HEK293 (cell line): Measurements from ENCODE around the gene ADCY10.

ENCODE experiments used
- CTCF ChIA-PET: fragments of 350-600 bp; formaldehyde crosslinking; extraction: SDS; loops from one replicate; lab custom pipeline; 2021; ENCODE audit warnings: antibody characterized with exemption; lab: Yijun Ruan, JAX
- POLR2A ChIA-PET: fragments of 300-600 bp; formaldehyde crosslinking; extraction: SDS; loops from one replicate; lab custom pipeline; 2020; ENCODE audit warnings: antibody characterized with exemption, inconsistent platforms; lab: Yijun Ruan, JAX
- H3K27ac ChIP-seq: fragments of 200-500 bp; sonication (Bioruptor generic); 2 replicates; pipeline ENCODE4 v1.5.1; 2014; ENCODE audit warnings: low read depth, low read length, control low read depth, inconsistent platforms; ENCODE audit errors: extremely low read depth
- H3K36me3 ChIP-seq, 2 experiments: fragments of 200-500 bp in 1 of 2; sonication (Bioruptor generic) in 1 of 2; 1 replicate in 1 of 2; 2 replicates in 1 of 2; pipeline ENCODE4 v1.5.1; 2014 to 2017; ENCODE audit warnings: inconsistent platforms in 2 of 2, low read length in 2 of 2; ENCODE audit not compliant: control insufficient read depth in 2 of 2, insufficient read depth in 1 of 2
- H3K4me1 ChIP-seq: fragments of 200-500 bp; sonication (Bioruptor generic); 2 replicates; pipeline ENCODE4 v1.5.1; 2014; ENCODE audit warnings: mild to moderate bottlenecking, low read length, inconsistent platforms; ENCODE audit not compliant: control insufficient read depth, insufficient read depth
- H3K4me3 ChIP-seq: 2 replicates; pipeline ENCODE4 v1.5.1; 2011; ENCODE audit warnings: low read depth, mild to moderate bottlenecking, control low read depth, low read length, moderate library complexity
- H3K9me3 ChIP-seq: fragments of 200-500 bp; sonication (Bioruptor generic); 2 replicates; pipeline ENCODE4 v1.5.1; 2014; ENCODE audit warnings: low read depth, low read length, inconsistent platforms; ENCODE audit not compliant: control insufficient read depth, insufficient read depth
- CTCF ChIP-seq: fragments of 450-650 bp; formaldehyde crosslinking; IDR thresholded peaks from 2 replicates; pipeline ENCODE4 v1.5.1; 2016; ENCODE audit warnings: missing biosample characterization, missing genetic modification characterization
- FEZF1 ChIP-seq: fragments of 450-650 bp; formaldehyde crosslinking; IDR thresholded peaks from 2 replicates; pipeline ENCODE4 v1.5.1; 2016; ENCODE audit warnings: missing biosample characterization, missing genetic modification characterization
- MYNN ChIP-seq: fragments of 450-650 bp; formaldehyde crosslinking; IDR thresholded peaks from 2 replicates; pipeline ENCODE4 v1.5.1; 2016; ENCODE audit warnings: missing biosample characterization, missing genetic modification characterization, borderline replicate concordance
- OVOL3 ChIP-seq: fragments of 450-650 bp; formaldehyde crosslinking; IDR thresholded peaks from 2 replicates; pipeline ENCODE4 v1.5.1; 2016; ENCODE audit warnings: missing biosample characterization, missing genetic modification characterization
- PATZ1 ChIP-seq: fragments of 450-650 bp; formaldehyde crosslinking; IDR thresholded peaks from 2 replicates; pipeline ENCODE4 v1.5.1; 2016; ENCODE audit warnings: missing biosample characterization, missing genetic modification characterization
- SP3 ChIP-seq: fragments of 450-650 bp; formaldehyde crosslinking; IDR thresholded peaks from 2 replicates; pipeline ENCODE4 v1.5.1; 2016; ENCODE audit warnings: missing biosample characterization, missing genetic modification characterization
- ZFP69B ChIP-seq: fragments of 450-650 bp; formaldehyde crosslinking; IDR thresholded peaks from 2 replicates; pipeline ENCODE4 v1.5.1; 2016; ENCODE audit warnings: missing biosample characterization, missing genetic modification characterization
- ZIC2 ChIP-seq: fragments of 450-650 bp; formaldehyde crosslinking; IDR thresholded peaks from 2 replicates; pipeline ENCODE4 v1.5.1; 2016; ENCODE audit warnings: missing biosample characterization, missing genetic modification characterization
- ZNF155 ChIP-seq: fragments of 450-650 bp; formaldehyde crosslinking; IDR thresholded peaks from 2 replicates; pipeline ENCODE4 v1.5.1; 2016; ENCODE audit warnings: missing biosample characterization, missing genetic modification characterization
- ZNF19 ChIP-seq: fragments of 450-650 bp; formaldehyde crosslinking; IDR thresholded peaks from 2 replicates; pipeline ENCODE4; 2016; ENCODE audit warnings: missing biosample characterization, missing genetic modification characterization, low read depth
- ZNF202 ChIP-seq: fragments of 450-650 bp; formaldehyde crosslinking; IDR thresholded peaks from 2 replicates; pipeline ENCODE4 v1.5.1; 2016; ENCODE audit warnings: missing biosample characterization, missing genetic modification characterization, borderline replicate concordance
- ZNF24 ChIP-seq: fragments of 450-650 bp; formaldehyde crosslinking; IDR thresholded peaks from 2 replicates; pipeline ENCODE4 v1.5.1; 2016; ENCODE audit warnings: missing biosample characterization, missing genetic modification characterization
- ZNF302 ChIP-seq: fragments of 450-650 bp; formaldehyde crosslinking; IDR thresholded peaks from 2 replicates; pipeline ENCODE4 v1.5.1; 2016; ENCODE audit warnings: missing biosample characterization, missing genetic modification characterization, low read depth
- ZNF341 ChIP-seq: fragments of 450-650 bp; formaldehyde crosslinking; IDR thresholded peaks from 2 replicates; pipeline ENCODE4; 2016; ENCODE audit warnings: low read depth, missing biosample characterization, missing genetic modification characterization
- ZNF416 ChIP-seq: fragments of 450-650 bp; formaldehyde crosslinking; IDR thresholded peaks from 2 replicates; pipeline ENCODE4 v1.5.1; 2016; ENCODE audit warnings: missing biosample characterization, missing genetic modification characterization
- ZNF48 ChIP-seq: fragments of 450-650 bp; formaldehyde crosslinking; IDR thresholded peaks from 2 replicates; pipeline ENCODE4 v1.5.1; 2016; ENCODE audit warnings: missing biosample characterization, missing genetic modification characterization
- ZNF488 ChIP-seq: fragments of 450-650 bp; formaldehyde crosslinking; IDR thresholded peaks from 2 replicates; pipeline ENCODE4 v1.5.1; 2016; ENCODE audit warnings: missing biosample characterization, missing genetic modification characterization
- ZNF560 ChIP-seq: fragments of 450-650 bp; formaldehyde crosslinking; IDR thresholded peaks from 2 replicates; pipeline ENCODE4 v1.5.1; 2017; ENCODE audit warnings: missing biosample characterization, missing genetic modification characterization, borderline replicate concordance
- ZNF747 ChIP-seq: fragments of 450-650 bp; formaldehyde crosslinking; IDR thresholded peaks from 2 replicates; pipeline ENCODE4 v1.5.1; 2016; ENCODE audit warnings: missing biosample characterization, missing genetic modification characterization
- ZNF830 ChIP-seq: fragments of 450-650 bp; IDR thresholded peaks from 2 replicates; pipeline ENCODE4 v1.5.0; 2018; ENCODE audit warnings: missing biosample characterization, missing genetic modification characterization, low read depth, mild to moderate bottlenecking, moderate library complexity
- ZNF837 ChIP-seq: fragments of 450-650 bp; formaldehyde crosslinking; IDR thresholded peaks from 2 replicates; pipeline ENCODE4 v1.5.1; 2016; ENCODE audit warnings: missing biosample characterization, missing genetic modification characterization
- ZNF843 ChIP-seq: fragments of 450-650 bp; formaldehyde crosslinking; IDR thresholded peaks from 2 replicates; pipeline ENCODE4 v1.5.1; 2016; ENCODE audit warnings: missing biosample characterization, missing genetic modification characterization
- ZSCAN4 ChIP-seq: fragments of 450-650 bp; formaldehyde crosslinking; IDR thresholded peaks from 2 replicates; pipeline ENCODE4 v1.5.1; 2017; ENCODE audit warnings: missing biosample characterization, missing genetic modification characterization
- ZXDB ChIP-seq: fragments of 450-650 bp; formaldehyde crosslinking; IDR thresholded peaks from 2 replicates; pipeline ENCODE4 v1.5.1; 2016; ENCODE audit warnings: missing biosample characterization, missing genetic modification characterization

The ADCY10 gene

GRCh38 chr1:167881786-167882185 lies 32.1 kb downstream of the ADCY10 start (continued):
- no peak for TF ChIP-seq ZNF155 (tag by site-specific recombination)
- no peak for TF ChIP-seq ZIC2 (tag by site-specific recombination)
- no peak for TF ChIP-seq ZNF19
- no peak for TF ChIP-seq FEZF1 (tag by site-specific recombination)
- TF ChIP-seq ZXDB (tag by site-specific recombination), result no peak
- no peak for TF ChIP-seq ZNF48 (tag by site-specific recombination)
- no peak for TF ChIP-seq ZSCAN4 (tag by site-specific recombination)
- no peak for TF ChIP-seq ZNF24 (tag by site-specific recombination)
- no peak for TF ChIP-seq PATZ1 (tag by site-specific recombination)
- no peak for TF ChIP-seq ZNF560 (tag by site-specific recombination)

- ChIA-PET CTCF (interaction anchor here (0.7 kb wide), 2 partner anchors 201 to 299 kb away, joined by 3 to 5 read pairs; no protein-coding TSS in a partner anchor), POLR2A (no interaction called here)
Measured at GRCh38 chr1:167881069-167881468, 32.9 kb downstream of the ADCY10 start.

More at GRCh38 chr1:167881069-167881468, 32.9 kb downstream of the ADCY10 start:
- Histone ChIP-seq H3K36me3 (no peaks in the 10 kb centered on the region), H3K27ac (no peak overlapping the region), H3K4me1 (no peaks in the 10 kb centered on the region), H3K4me3 (no peak overlapping the region), H3K9me3 (no peaks in the 10 kb centered on the region)
- TF ChIP-seq ZFP69B (no peak), ZNF843 (tag by site-specific recombination) (no peak), ZNF830 (tag by site-specific recombination) (no peak), ZNF341 (tag by site-specific recombination) (no peak), SP3 (tag by site-specific recombination) (no peak), MYNN (tag by site-specific recombination) (no peak), ZIC2 (tag by site-specific recombination) (no peak), ZNF302 (no peak), ZNF416 (tag by site-specific recombination) (no peak), CTCF (tag by site-specific recombination) (no peak), ZNF202 (tag by site-specific recombination) (no peak), ZNF488 (tag by site-specific recombination) (no peak), ZNF837 (tag by site-specific recombination) (no peak), ZXDB (tag by site-specific recombination) (no peak), ZNF747 (tag by site-specific recombination) (no peak), OVOL3 (no peak)
